GM23248 (cell line): ENCODE results near the gene CSMD2. TPM values are rescaled to one million over a fixed set of nuclear protein-coding genes. Genes with fewer than 3 reads are reported as not detected.

Experiments
- DNase-seq: peaks from one replicate; pipeline ENCODE4 v3.0.0-alpha.2; 2015
- H2AFZ ChIP-seq: fragments of 200-600 bp; sonication (generic); 2 replicates; pipeline ENCODE4 v1.6.1; 2016; ENCODE audit warnings: antibody characterized with exemption
- H3F3A ChIP-seq: fragments of 200-600 bp; sonication (generic); 2 replicates; pipeline ENCODE4 v1.6.1; 2016; ENCODE audit warnings: mild to moderate bottlenecking, antibody characterized with exemption, mixed run types; ENCODE audit not compliant: insufficient read depth
- H3K27ac ChIP-seq: fragments of 200-600 bp; sonication (generic); 2 replicates; pipeline ENCODE4 v1.5.1; 2016; ENCODE audit warnings: mild to moderate bottlenecking
- H3K27me3 ChIP-seq: fragments of 200-600 bp; sonication (generic); replicated peaks from 2 replicates; pipeline ENCODE4 v1.6.1; 2016; ENCODE audit warnings: mild to moderate bottlenecking; ENCODE audit not compliant: insufficient read depth
- H3K36me3 ChIP-seq: fragments of 200-600 bp; sonication (generic); 2 replicates; pipeline ENCODE4 v1.6.1; 2016; ENCODE audit warnings: low read depth, mild to moderate bottlenecking
- H3K4me1 ChIP-seq: fragments of 200-600 bp; sonication (generic); 2 replicates; pipeline ENCODE4 v1.6.1; 2016; ENCODE audit warnings: mild to moderate bottlenecking; ENCODE audit not compliant: insufficient read depth
- H3K4me2 ChIP-seq: fragments of 200-600 bp; sonication (generic); one replicate; pipeline ENCODE4 v1.6.1; 2016; ENCODE audit warnings: mild to moderate bottlenecking; ENCODE audit not compliant: unreplicated experiment
- H3K4me3 ChIP-seq: fragments of 200-600 bp; sonication (generic); 2 replicates; pipeline ENCODE4 v1.5.1; 2016; ENCODE audit warnings: mild to moderate bottlenecking
- H3K79me2 ChIP-seq: fragments of 200-600 bp; sonication (generic); 2 replicates; pipeline ENCODE4 v1.6.1; 2016; ENCODE audit warnings: mild to moderate bottlenecking; ENCODE audit not compliant: insufficient read depth
- H3K9ac ChIP-seq: fragments of 200-600 bp; sonication (generic); 2 replicates; pipeline ENCODE4 v1.6.1; 2016; ENCODE audit warnings: mild to moderate bottlenecking
- H3K9me2 ChIP-seq: fragments of 200-600 bp; sonication (generic); 2 replicates; pipeline ENCODE4 v1.6.1; 2016; ENCODE audit warnings: mixed run types, mild to moderate bottlenecking, moderate library complexity; ENCODE audit not compliant: insufficient read depth
- H3K9me3 ChIP-seq: fragments of 200-600 bp; sonication (generic); one replicate; pipeline ENCODE4 v1.6.1; 2017; ENCODE audit warnings: low read depth
- H4K20me1 ChIP-seq: fragments of 200-600 bp; sonication (generic); 2 replicates; pipeline ENCODE4 v1.6.0; 2016; ENCODE audit not compliant: insufficient read depth
- EZH2 ChIP-seq: fragments of 200-600 bp; sonication (generic); IDR thresholded peaks from 2 replicates; pipeline ENCODE4 v1.6.1; 2018; ENCODE audit warnings: antibody characterized with exemption, mild to moderate bottlenecking; ENCODE audit not compliant: insufficient read depth, poor library complexity, severe bottlenecking
- EZH2phosphoT487 ChIP-seq: fragments of 200-600 bp; sonication (generic); IDR thresholded peaks from 2 replicates; pipeline ENCODE4 v1.6.1; 2018; ENCODE audit warnings: antibody characterized with exemption, moderate library complexity, mild to moderate bottlenecking, low read depth; ENCODE audit not compliant: insufficient read depth
- WGBS, 2 experiments: methylation state at CpG; one replicate each; pipeline ENCODE4 v1.1.6; 2015 to 2017; ENCODE audit warnings: low lambda C conversion rate in 2 of 2, low coverage in 1 of 2; ENCODE audit errors: missing lambda C conversion rate in 2 of 2; 5-methylcytosine and 5-hydroxymethylcytosine counted together
- in situ Hi-C: fragments of 300-500 bp; cut with MboI; formaldehyde crosslinking; loops from 2 replicates; pipeline ENCODE4 v1.15.0; 2020
- polyA plus RNA-seq: library from polyadenylated mRNA; unstranded; fragments of >200 nt; fragmentation: Nextera tagmentation; extraction: Ambion mirVana; gene quantifications from 2 replicates; pipeline ENCODE4 v1.2.1, GENCODE V29; 2016
- total RNA-seq: library from RNA; depleted of rRNA; stranded (reverse); fragments of >200 nt; shearing (Covaris generic); gene quantifications from 2 replicates; pipeline ENCODE4 v1.2.3, GENCODE V29; 2014

Gene CSMD2
- total and polyA plus RNA-seq, 2 experiments from 2014 or later = 4.5 to 7.1 TPM

DNA sequence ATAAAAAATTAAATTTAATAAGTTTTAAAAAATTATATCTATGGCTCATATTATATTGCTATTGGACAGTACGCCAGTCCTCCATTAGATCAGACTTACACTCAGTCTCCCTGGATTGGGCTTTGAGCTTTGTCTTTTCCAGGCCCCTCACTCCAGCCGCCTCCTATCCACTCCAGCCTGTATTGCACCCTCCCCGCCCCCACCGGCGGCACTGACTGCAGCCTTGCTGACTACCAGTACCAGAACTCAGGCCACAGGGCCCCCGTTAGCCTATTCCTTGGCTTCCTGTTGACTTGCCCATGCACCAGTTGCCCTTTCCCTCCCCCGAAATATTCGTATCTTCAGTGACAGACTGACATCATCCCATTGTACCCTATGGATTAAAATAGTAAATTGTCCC is 127.9 kb downstream of the CSMD2 start:
- Histone ChIP-seq H3K4me3 (no peak overlapping the region), H3K9me2 (no peaks in the 10 kb centered on the region), H3K4me1 (no peaks in the 10 kb centered on the region), H3K4me2 (no peak overlapping the region), H3K27me3 (no peaks in the 10 kb centered on the region), H3K36me3 (no peaks in the 10 kb centered on the region), H2AFZ (no peak overlapping the region), H3K27ac (no peak overlapping the region), H3F3A (peaks cover 14% of the 10 kb centered on the region), H3K9me3 (no peaks in the 10 kb centered on the region), H4K20me1 (no peaks in the 10 kb centered on the region), H3K79me2 (peaks cover 62% of the 10 kb centered on the region), H3K9ac (no peak overlapping the region)
- DNase-seq = no peak
- WGBS, 2 experiments = 84 to 90% methylated on average over 8 of the region's 8 CpGs
- TF ChIP-seq EZH2phosphoT487 = no peak
- no peak for TF ChIP-seq EZH2
- in situ Hi-C loops = no loop called here

- TF ChIP-seq EZH2 = no peak
- TF ChIP-seq EZH2phosphoT487 = no peak
- Histone ChIP-seq H3K9ac (no peak overlapping the region), H3K4me3 (no peak overlapping the region), H3K27ac (no peak overlapping the region), H3K79me2 (peaks cover 54% of the 10 kb centered on the region), H3K36me3 (no peaks in the 10 kb centered on the region), H4K20me1 (no peaks in the 10 kb centered on the region), H3K9me2 (no peaks in the 10 kb centered on the region), H2AFZ (no peak overlapping the region), H3K4me1 (no peaks in the 10 kb centered on the region), H3F3A (peaks cover 14% of the 10 kb centered on the region), H3K27me3 (no peaks in the 10 kb centered on the region), H3K4me2 (no peak overlapping the region), H3K9me3 (no peaks in the 10 kb centered on the region)
- DNase-seq = no peak
- WGBS, 2 experiments = 84 to 87% methylated on average over 5 of the region's 5 CpGs
- in situ Hi-C loops = no loop called here
Measured at GRCh38 chr1:34034036-34034435, 131.0 kb downstream of the CSMD2 start.

DNA sequence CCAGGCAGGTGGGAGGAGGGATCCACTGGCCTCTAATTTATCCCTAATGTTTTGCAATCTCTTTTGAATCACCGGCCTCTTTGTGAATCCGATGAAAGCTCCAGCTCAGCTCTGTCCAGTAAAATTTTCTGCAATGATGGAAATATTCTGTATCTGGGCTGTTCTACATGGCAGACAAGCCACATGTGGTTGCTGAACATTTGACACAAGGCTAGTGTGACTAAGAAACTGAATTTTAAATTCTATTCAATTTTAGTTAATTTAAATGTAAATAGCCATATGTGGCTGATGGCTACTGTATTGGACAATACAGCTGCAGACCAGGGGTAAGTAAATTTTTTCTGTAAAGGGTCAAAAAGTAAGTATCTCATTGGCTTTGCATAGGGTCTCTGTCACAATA is 135.1 kb downstream of the CSMD2 start:
- DNase-seq = no peak
- Histone ChIP-seq H3K36me3 (no peaks in the 10 kb centered on the region), H3K9ac (no peak overlapping the region), H3K4me2 (no peak overlapping the region), H3K4me3 (no peak overlapping the region), H3K79me2 (peaks cover 27% of the 10 kb centered on the region), H3F3A (no peaks in the 10 kb centered on the region; the same call in 1 of the 2 replicates), H3K9me3 (no peaks in the 10 kb centered on the region), H3K9me2 (no peaks in the 10 kb centered on the region), H3K27ac (no peak overlapping the region), H2AFZ (no peak overlapping the region), H3K27me3 (no peaks in the 10 kb centered on the region), H4K20me1 (no peaks in the 10 kb centered on the region), H3K4me1 (no peaks in the 10 kb centered on the region)
- in situ Hi-C loops = no loop called here
- 97 to 98% methylated on average over 2 of the region's 2 CpGs for WGBS, 2 experiments
- TF ChIP-seq EZH2 (no peak), EZH2phosphoT487 (no peak)

GRCh38 chr1:34029515-34029914 is 135.5 kb downstream of the CSMD2 start:
- H3K36me3 ChIP-seq = no peaks in the 10 kb centered on the region
- peaks cover 22% of the 10 kb centered on the region for H3K79me2 ChIP-seq
- H4K20me1 ChIP-seq = no peaks in the 10 kb centered on the region
- H3K4me2 ChIP-seq = no peak overlapping the region
- 96% methylated on average over 3 of the region's 3 CpGs for WGBS, 2 experiments
- TF ChIP-seq EZH2phosphoT487 (no peak), EZH2 (no peak)
- no peaks in the 10 kb centered on the region for H3K9me2 ChIP-seq
- H3F3A ChIP-seq = no peaks in the 10 kb centered on the region; the same call in 1 of the 2 replicates
- H3K4me3 ChIP-seq = no peak overlapping the region
- H2AFZ ChIP-seq = no peak overlapping the region
- H3K9ac ChIP-seq = no peak overlapping the region
- in situ Hi-C loops = no loop called here
- no peaks in the 10 kb centered on the region for H3K4me1 ChIP-seq
- H3K27ac ChIP-seq = no peak overlapping the region
- DNase-seq = no peak
- no peaks in the 10 kb centered on the region for H3K27me3 ChIP-seq
- H3K9me3 ChIP-seq = no peaks in the 10 kb centered on the region
